K562 (cell line): ENCODE results near the gene HAL. TPM values are rescaled to one million over a fixed set of nuclear protein-coding genes. Genes with fewer than 3 reads are reported as not detected.

Source experiments
- ATAC-seq: fragments of 200-7000 bp; cut with Tn5 transposase; 3 replicates; pipeline ENCODE4 v1.9.1; 2020; ENCODE audit warnings: moderate library complexity
- BruUV-seq: library from RNA; stranded (reverse); fragments of 400-500 nt; replicated peaks from 2 replicates; lab custom pipeline; 2021; lab: Mats Ljungman, UMichigan
- CTCF ChIA-PET: fragments of 300-600 bp; formaldehyde crosslinking; extraction: SDS; loops from one replicate; lab custom pipeline; 2021; ENCODE audit warnings: low intra/inter-chr PET ratio; lab: Yijun Ruan, JAX
- POLR2A ChIA-PET: fragments of 300-600, 350-650 bp; sonication (Branson Sonifier 250); formaldehyde crosslinking; extraction: SDS; loops from one replicate; lab custom pipeline; 2021; ENCODE audit warnings: antibody characterized with exemption, inconsistent platforms; lab: Yijun Ruan, JAX
- DNase-seq, 4 experiments: peaks; one replicate each; pipeline versions ENCODE4 v3.0.0 to v3.0.0-alpha.2; 2011 to 2018; ENCODE audit warnings: low spot score in 3 of 4, mixed read lengths in 3 of 4; ENCODE audit errors: extremely low read depth in 1 of 4
- FAIRE-seq: peaks from 2 replicates; lab custom pipeline; 2011; peaks lifted over from hg19 to GRCh38; lab: Jason Lieb, UNC
- H2AFZ ChIP-seq: 2 replicates; pipeline ENCODE4 v1.6.0; 2011; ENCODE audit warnings: low read depth, low read length, control low read depth, inconsistent platforms
- H3K27ac ChIP-seq: fragments of 200-600 bp; 3 replicates; pipeline ENCODE4 v1.8.0; 2011; ENCODE audit warnings: low read depth, mild to moderate bottlenecking, control low read depth, inconsistent platforms, low read length, moderate library complexity, mixed read lengths; ENCODE audit errors: extremely low read depth
- H3K27me3 ChIP-seq, 2 experiments: fragments of 300-600 bp in 1 of 2; 2 replicates in 1 of 2; 3 replicates in 1 of 2; pipeline versions ENCODE4 v1.6.0 to v1.8.0; 2011; ENCODE audit warnings: inconsistent platforms in 2 of 2, low read length in 2 of 2, mild to moderate bottlenecking in 1 of 2, mixed read lengths in 1 of 2, moderate library complexity in 1 of 2; ENCODE audit not compliant: control insufficient read depth in 2 of 2, insufficient read depth in 2 of 2
- H3K36me3 ChIP-seq: fragments of 300-600 bp; 3 replicates; pipeline ENCODE4 v1.8.0; 2011; ENCODE audit warnings: mild to moderate bottlenecking, low read length, inconsistent platforms; ENCODE audit not compliant: control insufficient read depth, insufficient read depth
- H3K4me1 ChIP-seq, 2 experiments: fragments of 200-600 bp in 1 of 2; replicated peaks in 1 of 2; 2 replicates in 1 of 2; 3 replicates in 1 of 2; pipeline versions ENCODE4 v1.5.1 to v1.8.0; 2011; ENCODE audit warnings: inconsistent platforms in 2 of 2, low read length in 2 of 2, mild to moderate bottlenecking in 1 of 2, mixed read lengths in 1 of 2, moderate library complexity in 1 of 2; ENCODE audit not compliant: control insufficient read depth in 2 of 2, insufficient read depth in 2 of 2
- H3K4me2 ChIP-seq: 2 replicates; pipeline ENCODE4 v1.6.1; 2011; ENCODE audit warnings: low read length, control low read depth, inconsistent platforms, mixed read lengths; ENCODE audit not compliant: insufficient read depth
- H3K4me3 ChIP-seq: fragments of 200-600 bp; sonication (generic), shearing (Covaris generic); 2 replicates; pipeline ENCODE4 v1.5.1; 2016; ENCODE audit warnings: control low read depth, inconsistent platforms
- H3K79me2 ChIP-seq: fragments of 200-600 bp; 3 replicates; pipeline ENCODE4 v1.8.0; 2011; ENCODE audit warnings: low read length, inconsistent platforms; ENCODE audit not compliant: control insufficient read depth, insufficient read depth
- H3K9ac ChIP-seq, 2 experiments: 2 replicates each; pipeline versions ENCODE4 v1.6.0 to v1.6.1; 2011; ENCODE audit warnings: low read depth in 2 of 2, low read length in 2 of 2, control low read depth in 1 of 2, inconsistent platforms in 1 of 2, mild to moderate bottlenecking in 1 of 2, mixed read lengths in 1 of 2; ENCODE audit not compliant: insufficient read depth in 1 of 2
- H3K9me1 ChIP-seq: one replicate; pipeline ENCODE4 v1.6.0; 2011; ENCODE audit warnings: inconsistent platforms, mild to moderate bottlenecking, low read length, moderate library complexity; ENCODE audit not compliant: control insufficient read depth, insufficient read depth
- H3K9me3 ChIP-seq: replicated peaks from 2 replicates; pipeline ENCODE4 v1.5.1; 2011; ENCODE audit warnings: low read depth, low read length, inconsistent platforms; ENCODE audit not compliant: control insufficient read depth, insufficient read depth
- H4K20me1 ChIP-seq: replicated peaks from 2 replicates; pipeline ENCODE4 v1.6.1; 2011; ENCODE audit warnings: low read length, inconsistent platforms, mixed read lengths; ENCODE audit not compliant: control insufficient read depth, insufficient read depth
- ATF3 ChIP-seq, 2 experiments: fragments of 450-650 bp in 1 of 2; sonication (generic) in 1 of 2; formaldehyde crosslinking in 1 of 2; IDR thresholded peaks in 1 of 2; conservative IDR thresholded peaks in 1 of 2; 2 replicates each; pipeline versions ENCODE4 v1.6.1 to v1.8.1; 2016 to 2023; ENCODE audit warnings: mild to moderate bottlenecking in 2 of 2, moderate library complexity in 2 of 2, inconsistent platforms in 1 of 2, missing genetic modification reagents in 1 of 2
- CC2D1A ChIP-seq: fragments of 450-650 bp; IDR thresholded peaks from 2 replicates; pipeline ENCODE4 v1.6.1; 2017; ENCODE audit warnings: mild to moderate bottlenecking
- ESRRA ChIP-seq: fragments of 450-650 bp; IDR thresholded peaks from 2 replicates; pipeline ENCODE4 v1.6.1; 2014; ENCODE audit warnings: low read depth, mild to moderate bottlenecking, moderate library complexity, borderline replicate concordance
- FOXA3 ChIP-seq, 2 experiments: fragments of 450-650 bp in 1 of 2; sonication (generic) in 1 of 2; formaldehyde crosslinking; IDR thresholded peaks in 1 of 2; conservative IDR thresholded peaks in 1 of 2; 2 replicates each; pipeline versions ENCODE4 v1.4.0 to v1.8.0; 2020 to 2022; ENCODE audit warnings: mild to moderate bottlenecking in 2 of 2, missing genetic modification reagents in 1 of 2
- MLLT1 ChIP-seq, 2 experiments: fragments of 450-650 bp; IDR thresholded peaks; 2 replicates each; pipeline ENCODE4 v1.6.1; 2016
- MLX ChIP-seq, 2 experiments: fragments of 450-650 bp in 1 of 2; sonication (generic) in 1 of 2; formaldehyde crosslinking; conservative IDR thresholded peaks; 2 replicates each; pipeline versions ENCODE4 v1.4.0 to v1.8.1; 2020 to 2022; ENCODE audit warnings: mild to moderate bottlenecking in 1 of 2, missing genetic modification reagents in 1 of 2
- MTF1 ChIP-seq: fragments of 250-450 bp; sonication (Bioruptor Pico); IDR thresholded peaks from 2 replicates; pipeline ENCODE4 v1.9.0; 2021; ENCODE audit warnings: moderate library complexity, mild to moderate bottlenecking, inconsistent platforms, borderline replicate concordance
- NRF1 ChIP-seq, 2 experiments: fragments of 450-650 bp; IDR thresholded peaks in 1 of 2; conservative IDR thresholded peaks in 1 of 2; 2 replicates each; pipeline ENCODE4 v1.6.1; 2014; ENCODE audit warnings: mild to moderate bottlenecking in 2 of 2
- RAD21 ChIP-seq, 2 experiments: fragments of 250-450 bp in 1 of 2; fragments of 450-650 bp in 1 of 2; sonication (Bioruptor Pico) in 1 of 2; formaldehyde crosslinking in 1 of 2; IDR thresholded peaks in 1 of 2; conservative IDR thresholded peaks in 1 of 2; 2 replicates each; pipeline versions ENCODE4 v1.4.0 to v1.8.0; 2020 to 2022; ENCODE audit warnings: mild to moderate bottlenecking in 2 of 2, moderate library complexity in 1 of 2
- RBM15 ChIP-seq: fragments of 200-400 bp; formaldehyde crosslinking; IDR thresholded peaks from 2 replicates; pipeline ENCODE4 v1.6.1; 2018; ENCODE audit warnings: mild to moderate bottlenecking, low read length, moderate library complexity; ENCODE audit not compliant: insufficient read depth
- SMARCC2 ChIP-seq: fragments of 450-650 bp; IDR thresholded peaks from 2 replicates; pipeline ENCODE4 v1.6.1; 2017; ENCODE audit warnings: antibody characterized with exemption, moderate library complexity, mild to moderate bottlenecking, low read depth
- ZNF212 ChIP-seq: fragments of 450-650 bp; formaldehyde crosslinking; IDR thresholded peaks from 2 replicates; pipeline ENCODE4 v1.4.0; 2020; ENCODE audit warnings: mild to moderate bottlenecking
- ZNF347 ChIP-seq: fragments of 450-650 bp; formaldehyde crosslinking; IDR thresholded peaks from 2 replicates; pipeline ENCODE4 v1.4.0; 2020; ENCODE audit warnings: low read depth, mild to moderate bottlenecking, moderate library complexity
- ZNF707 ChIP-seq: fragments of 250-450 bp; sonication (Bioruptor Pico); conservative IDR thresholded peaks from 2 replicates; pipeline ENCODE4 v1.8.0; 2022; ENCODE audit warnings: inconsistent platforms, mild to moderate bottlenecking, moderate library complexity
- WGBS: fragments of 100-300 bp; shearing (Covaris generic); methylation state at CpG from one replicate; pipeline ENCODE4 v1.1.6; 2016; ENCODE audit warnings: low coverage, mixed read lengths; ENCODE audit not compliant: insufficient coverage; ENCODE audit errors: missing lambda C conversion rate; 5-methylcytosine and 5-hydroxymethylcytosine counted together
- in situ Hi-C: fragments of 300-500 bp; cut with MboI; formaldehyde crosslinking; loops from 4 replicates; pipeline ENCODE4 v1.15.0; 2018; ENCODE audit warnings: inconsistent platforms, mixed read lengths
- intact Hi-C: fragments of 100-400 bp; cut with micrococcal nuclease; formaldehyde crosslinking; loops from 2 replicates; pipeline ENCODE4 v1.14.2; 2022
- polyA plus RNA-seq, 8 experiments: library from polyadenylated mRNA; depleted of rRNA in 4 of 8; stranded (reverse) in 5 of 8; unstranded in 3 of 8; fragments of >200 nt; fragmentation: Nextera tagmentation in 2 of 8; fragmentation: Illumina TruSeq in 1 of 8; extraction: Ambion mirVana in 2 of 8; extraction: Trizol in 1 of 8; gene quantifications; 2 replicates each; pipeline versions ENCODE4 v1.2.1 to v1.2.3, GENCODE V29; 2011 to 2014; ENCODE audit warnings: inconsistent platforms in 1 of 8, missing spikeins in 1 of 8
- total RNA-seq, 7 experiments: library from RNA; depleted of rRNA in 6 of 7; stranded (reverse); fragments of >200 nt in 6 of 7; fragmentation: Illumina TruSeq in 2 of 7; extraction: Trizol in 2 of 7; gene quantifications; 2 replicates each; pipeline versions ENCODE4 v1.2.1 to v1.2.3, GENCODE V29; 2011 to 2021; ENCODE audit warnings: low replicate concordance in 1 of 7
- TF ChIP-seq, protein P1 (sequence below): fragments of 450-650 bp; formaldehyde crosslinking; IDR thresholded peaks from 2 replicates; pipeline ENCODE4 v1.4.0; 2020; ENCODE audit warnings: mild to moderate bottlenecking

Gene HAL
- total and polyA plus RNA-seq, 9 of the 15 experiments (the other 6 are each of a cell fraction or from before 2014, with no cell fraction given) = 0.03 to 0.36 (median 0.20) TPM; not detected in 4

- peaks cover 0 to 5% of the 10 kb centered on the region in 2 experiments; a peak in 1 of 5 replicates for H3K4me1 ChIP-seq
- WGBS = 1% methylated on average over 7 of the region's 7 CpGs
- CTCF ChIA-PET = no interaction called here
- peak; percentile 42 to 54; a peak in 2 of 4 replicates for TF ChIP-seq FOXA3 (CRISPR knock-in tag; conservative IDR thresholded peaks at IDR 0.05 in 1 of 2, IDR thresholded peaks at IDR 0.05 in 1 of 2)
- TF ChIP-seq MLLT1 (IDR thresholded peaks at IDR 0.05) = no peak
- TF ChIP-seq ZNF212 (CRISPR knock-in tag) = no peak
- TF ChIP-seq RAD21 (CRISPR knock-in tag; conservative IDR thresholded peaks at IDR 0.05 in 1 of 2, IDR thresholded peaks at IDR 0.05 in 1 of 2) = peak; percentile 80
- TF ChIP-seq MLX (CRISPR knock-in tag; conservative IDR thresholded peaks at IDR 0.05) = no peak
- no peak for TF ChIP-seq ZNF347
- TF ChIP-seq MTF1 (CRISPR knock-in tag) = no peak
- TF ChIP-seq ZNF707 = no peak
- TF ChIP-seq NRF1 (conservative IDR thresholded peaks at IDR 0.05 in 1 of 2, IDR thresholded peaks at IDR 0.05 in 1 of 2) = no peak
- TF ChIP-seq, protein P1, sequence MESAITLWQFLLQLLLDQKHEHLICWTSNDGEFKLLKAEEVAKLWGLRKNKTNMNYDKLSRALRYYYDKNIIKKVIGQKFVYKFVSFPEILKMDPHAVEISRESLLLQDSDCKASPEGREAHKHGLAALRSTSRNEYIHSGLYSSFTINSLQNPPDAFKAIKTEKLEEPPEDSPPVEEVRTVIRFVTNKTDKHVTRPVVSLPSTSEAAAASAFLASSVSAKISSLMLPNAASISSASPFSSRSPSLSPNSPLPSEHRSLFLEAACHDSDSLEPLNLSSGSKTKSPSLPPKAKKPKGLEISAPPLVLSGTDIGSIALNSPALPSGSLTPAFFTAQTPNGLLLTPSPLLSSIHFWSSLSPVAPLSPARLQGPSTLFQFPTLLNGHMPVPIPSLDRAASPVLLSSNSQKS (CRISPR knock-in tag) = no peak
- TF ChIP-seq ATF3 (IDR thresholded peaks at IDR 0.05) = no peak
- TF ChIP-seq ATF3 (CRISPR knock-in tag; conservative IDR thresholded peaks at IDR 0.05) = no peak
- no peak for TF ChIP-seq RBM15
- TF ChIP-seq CC2D1A = no peak
- no peak for TF ChIP-seq ESRRA
- TF ChIP-seq SMARCC2 = no peak
Observed at GRCh38 chr12:95998611-95999286, 2.6 kb upstream of the HAL start.

More at GRCh38 chr12:95998611-95999286, 2.6 kb upstream of the HAL start:
- Histone ChIP-seq H3K9me1 (no peaks in the 10 kb centered on the region), H3K27me3 (peaks cover 0 to 16% of the 10 kb centered on the region in 2 experiments; a peak in 3 of 5 replicates), H3K9ac (no peak overlapping the region), H3K4me2 (no peak overlapping the region), H2AFZ (no peak overlapping the region), H3K4me3 (no peak overlapping the region), H3K27ac (no peak overlapping the region), H3K9me3 (no peaks in the 10 kb centered on the region), H3K79me2 (no peaks in the 10 kb centered on the region), H3K36me3 (0 out of 3 replicates have a peak, but pooled peaks cover 2% of the 10 kb centered on the region), H4K20me1 (no peaks in the 10 kb centered on the region)
- peak; percentile 20 to 61 (median 44) for DNase-seq
- POLR2A ChIA-PET = interaction anchor here (1.0 to 1.7 kb wide), 2 partner anchors 9 to 20 kb away, joined by 3 to 4 read pairs; no protein-coding TSS in a partner anchor
- ATAC-seq = peak; percentile 97
- no TSS peak for BruUV-seq
- in situ Hi-C loops = no loop called here
- intact Hi-C loops = loop anchor here (1.0 to 10.0 kb wide), 5 partner anchors 60 to 416 kb away; no protein-coding TSS in a partner anchor
- FAIRE-seq = peak; percentile 94
